Measurements from ENCODE around the gene TFIP11.

DNA sequence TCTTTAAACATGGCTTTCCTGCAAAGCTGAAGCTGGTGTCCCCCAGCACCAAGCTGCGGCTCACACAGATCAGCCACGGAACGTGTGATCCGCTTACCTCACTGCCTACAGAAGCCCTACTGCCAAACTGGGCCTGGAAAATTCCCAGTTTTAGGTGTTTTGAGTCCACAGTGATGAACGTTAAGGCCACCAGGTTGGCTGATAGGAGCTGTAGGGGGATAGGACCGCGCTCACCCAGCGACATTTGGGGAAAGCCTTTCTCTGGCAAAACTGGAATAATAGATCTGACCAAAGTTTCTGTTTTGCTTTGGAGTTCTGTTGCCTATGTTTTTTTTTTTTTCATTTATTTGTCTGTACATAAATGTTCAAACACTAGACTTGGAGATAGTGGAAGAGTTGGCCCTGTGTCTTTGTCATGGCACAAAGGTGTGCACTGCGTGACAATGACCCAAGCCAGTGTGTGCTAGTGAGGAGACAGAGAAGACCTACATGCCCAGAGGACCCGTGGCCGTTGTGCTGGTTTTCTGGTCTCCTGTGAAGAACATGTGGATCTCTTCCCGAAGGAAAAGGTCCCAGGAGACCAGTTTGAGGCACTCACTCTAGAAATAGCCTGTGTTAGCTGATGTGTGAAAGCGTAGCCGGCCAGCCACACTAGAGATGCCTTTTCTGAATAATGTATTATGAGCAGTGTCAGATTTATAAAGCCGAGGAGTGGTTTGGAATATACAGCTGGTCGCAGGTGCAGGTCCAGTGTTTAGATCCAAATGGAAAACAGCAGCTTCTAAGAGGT, 68.2 kb downstream of the TFIP11 start:
- TF ChIP-seq, protein P1, sequence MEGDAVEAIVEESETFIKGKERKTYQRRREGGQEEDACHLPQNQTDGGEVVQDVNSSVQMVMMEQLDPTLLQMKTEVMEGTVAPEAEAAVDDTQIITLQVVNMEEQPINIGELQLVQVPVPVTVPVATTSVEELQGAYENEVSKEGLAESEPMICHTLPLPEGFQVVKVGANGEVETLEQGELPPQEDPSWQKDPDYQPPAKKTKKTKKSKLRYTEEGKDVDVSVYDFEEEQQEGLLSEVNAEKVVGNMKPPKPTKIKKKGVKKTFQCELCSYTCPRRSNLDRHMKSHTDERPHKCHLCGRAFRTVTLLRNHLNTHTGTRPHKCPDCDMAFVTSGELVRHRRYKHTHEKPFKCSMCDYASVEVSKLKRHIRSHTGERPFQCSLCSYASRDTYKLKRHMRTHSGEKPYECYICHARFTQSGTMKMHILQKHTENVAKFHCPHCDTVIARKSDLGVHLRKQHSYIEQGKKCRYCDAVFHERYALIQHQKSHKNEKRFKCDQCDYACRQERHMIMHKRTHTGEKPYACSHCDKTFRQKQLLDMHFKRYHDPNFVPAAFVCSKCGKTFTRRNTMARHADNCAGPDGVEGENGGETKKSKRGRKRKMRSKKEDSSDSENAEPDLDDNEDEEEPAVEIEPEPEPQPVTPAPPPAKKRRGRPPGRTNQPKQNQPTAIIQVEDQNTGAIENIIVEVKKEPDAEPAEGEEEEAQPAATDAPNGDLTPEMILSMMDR (IDR thresholded peaks at IDR 0.05), result no peak
- TF ChIP-seq EZH2phosphoT487 (IDR thresholded peaks at IDR 0.05) (no peak), EZH2 (IDR thresholded peaks at IDR 0.05) (no peak)
